ENCODE data around the gene CBL.

The CBL gene

DNA sequence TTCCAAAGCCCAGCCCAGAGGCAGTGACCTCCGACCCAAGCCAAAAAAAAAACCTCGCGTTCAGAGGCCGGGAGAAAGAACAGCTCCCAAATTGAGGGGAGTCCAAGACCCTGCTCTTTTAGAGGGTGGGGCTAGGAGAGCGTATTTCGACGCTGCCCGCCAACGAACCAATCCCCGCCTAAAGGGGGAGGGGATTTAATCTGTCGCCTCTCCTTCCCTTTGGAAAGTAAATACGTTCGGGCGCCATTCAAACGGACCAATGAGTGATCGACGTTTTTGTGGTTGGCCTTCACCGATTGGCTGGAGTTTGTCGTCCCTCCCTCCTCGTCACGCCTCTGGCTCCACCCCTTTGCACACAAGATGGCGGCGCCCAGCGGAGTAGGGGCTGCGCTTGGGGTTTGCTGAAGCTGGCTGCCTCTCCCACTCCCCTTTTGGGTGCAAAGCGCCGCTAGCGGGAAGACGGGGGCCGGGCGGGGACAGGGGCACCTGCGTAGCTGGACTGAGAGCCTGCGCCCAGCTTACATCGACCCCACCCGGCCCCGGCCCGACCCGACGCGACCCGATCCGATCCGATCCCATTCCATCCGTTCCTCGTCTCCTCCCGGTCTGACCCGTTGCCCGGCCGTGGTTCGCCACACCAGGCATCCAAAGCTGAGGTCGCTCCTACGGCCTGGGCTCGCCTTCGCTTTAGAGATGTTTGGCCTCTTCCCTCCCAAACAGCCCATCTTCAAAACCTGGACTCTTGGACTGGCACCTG lies 128.2 kb downstream of the CBL start, which contains the start of gene RNF26:
Gene RNF26 (plus strand): TSS at position 354 of the 757 bp plus-strand sequence. CDS start 596 bp downstream, outside the sequence.
- DNase-seq (ENCODE audit: low read depth): peak; percentile 97

DNA sequence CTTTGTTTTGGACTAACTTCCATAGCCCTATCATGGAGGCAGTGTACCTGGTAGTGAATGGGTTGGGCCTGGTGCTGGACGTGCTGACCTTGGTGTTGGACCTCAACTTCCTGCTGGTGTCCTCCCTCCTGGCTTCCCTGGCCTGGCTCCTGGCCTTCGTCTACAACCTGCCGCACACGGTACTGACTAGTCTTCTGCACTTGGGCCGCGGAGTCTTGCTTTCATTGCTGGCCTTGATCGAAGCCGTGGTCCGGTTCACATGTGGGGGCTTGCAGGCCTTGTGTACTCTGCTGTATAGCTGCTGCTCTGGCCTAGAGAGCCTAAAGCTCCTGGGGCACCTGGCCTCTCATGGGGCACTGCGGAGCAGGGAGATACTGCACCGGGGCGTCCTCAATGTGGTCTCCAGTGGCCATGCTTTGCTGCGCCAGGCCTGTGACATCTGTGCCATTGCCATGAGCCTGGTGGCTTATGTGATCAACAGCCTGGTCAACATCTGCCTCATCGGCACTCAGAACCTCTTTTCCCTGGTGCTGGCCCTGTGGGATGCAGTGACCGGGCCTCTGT lies 129.0 kb downstream of the CBL start:
- DNase-seq (ENCODE audit: low read depth): no peak

DNA sequence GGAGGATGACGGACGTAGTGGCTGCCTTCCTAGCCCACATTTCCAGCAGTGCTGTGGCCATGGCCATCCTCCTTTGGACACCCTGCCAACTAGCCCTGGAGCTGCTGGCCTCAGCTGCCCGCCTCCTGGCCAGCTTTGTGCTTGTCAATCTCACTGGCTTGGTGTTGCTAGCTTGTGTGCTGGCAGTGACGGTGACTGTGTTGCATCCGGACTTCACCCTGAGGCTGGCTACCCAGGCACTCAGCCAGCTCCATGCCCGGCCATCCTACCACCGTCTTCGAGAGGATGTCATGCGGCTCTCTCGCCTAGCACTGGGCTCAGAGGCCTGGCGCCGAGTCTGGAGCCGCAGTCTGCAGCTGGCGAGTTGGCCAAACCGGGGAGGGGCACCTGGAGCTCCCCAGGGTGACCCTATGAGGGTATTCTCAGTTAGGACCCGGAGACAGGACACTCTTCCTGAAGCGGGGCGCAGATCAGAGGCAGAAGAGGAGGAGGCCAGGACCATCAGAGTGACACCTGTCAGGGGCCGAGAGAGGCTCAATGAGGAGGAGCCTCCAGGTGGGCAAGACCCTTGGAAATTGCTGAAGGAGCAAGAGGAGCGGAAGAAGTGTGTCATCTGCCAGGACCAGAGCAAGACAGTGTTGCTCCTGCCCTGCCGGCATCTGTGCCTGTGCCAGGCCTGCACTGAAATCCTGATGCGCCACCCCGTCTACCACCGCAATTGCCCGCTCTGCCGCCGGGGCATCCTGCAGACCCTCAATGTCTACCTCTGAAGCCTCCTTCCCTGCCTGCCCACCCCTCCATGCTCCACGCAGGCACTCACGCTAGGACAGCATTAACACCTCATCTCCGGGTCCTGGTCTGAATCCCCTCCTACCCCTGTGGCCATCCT lies 129.8 kb downstream of the CBL start:
- DNase-seq (ENCODE audit: low read depth): no peak

GRCh38 chr11:119336744-119337469 lies 130.8 kb downstream of the CBL start:
- no peak for DNase-seq (ENCODE audit: low read depth)

DNA sequence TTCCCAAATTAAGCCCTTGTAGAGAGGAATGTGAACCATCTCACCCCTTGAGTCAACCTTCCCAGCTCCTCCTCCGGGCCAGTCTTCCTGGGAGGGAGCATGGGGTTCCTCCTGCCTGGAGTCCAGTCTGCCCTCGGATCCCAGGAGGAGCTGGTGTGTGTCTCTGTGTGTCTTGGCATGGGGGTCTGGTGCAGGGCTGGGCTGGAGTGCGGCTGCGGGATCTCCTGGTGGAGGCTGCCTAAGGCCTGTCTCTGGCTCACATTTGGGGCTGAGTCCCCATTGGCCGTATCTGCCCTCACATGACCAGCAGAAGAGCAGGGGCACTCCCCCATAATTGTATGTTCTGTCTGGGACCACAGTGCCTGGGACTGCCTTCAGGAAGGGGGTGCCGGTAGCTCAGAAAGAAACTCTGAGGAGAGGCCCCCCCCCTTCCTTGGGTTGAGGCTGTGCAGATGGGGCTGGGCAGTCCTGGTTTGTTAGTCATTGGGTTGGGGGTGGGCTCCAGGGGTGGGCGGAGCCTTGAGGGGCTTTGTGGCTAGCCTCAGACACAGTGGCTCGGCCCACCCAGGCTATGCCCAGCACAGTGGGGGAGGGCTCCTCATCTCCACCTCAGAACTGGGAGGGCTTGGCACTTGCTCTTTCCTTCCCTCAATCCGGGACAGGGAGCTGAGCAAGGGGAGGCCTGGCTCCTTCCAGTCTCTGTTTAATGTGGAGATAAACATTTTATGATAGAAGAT lies 131.6 kb downstream of the CBL start:
- DNase-seq (ENCODE audit: low read depth): no peak

GRCh38 chr11:119338318-119338890 lies 132.3 kb downstream of the CBL start:
- DNase-seq (ENCODE audit: low read depth): peak; percentile 63

- DNase-seq (ENCODE audit: low read depth): no peak
These were observed 132.9 kb downstream of the CBL start for GRCh38 chr11:119338965-119339588.

DNA sequence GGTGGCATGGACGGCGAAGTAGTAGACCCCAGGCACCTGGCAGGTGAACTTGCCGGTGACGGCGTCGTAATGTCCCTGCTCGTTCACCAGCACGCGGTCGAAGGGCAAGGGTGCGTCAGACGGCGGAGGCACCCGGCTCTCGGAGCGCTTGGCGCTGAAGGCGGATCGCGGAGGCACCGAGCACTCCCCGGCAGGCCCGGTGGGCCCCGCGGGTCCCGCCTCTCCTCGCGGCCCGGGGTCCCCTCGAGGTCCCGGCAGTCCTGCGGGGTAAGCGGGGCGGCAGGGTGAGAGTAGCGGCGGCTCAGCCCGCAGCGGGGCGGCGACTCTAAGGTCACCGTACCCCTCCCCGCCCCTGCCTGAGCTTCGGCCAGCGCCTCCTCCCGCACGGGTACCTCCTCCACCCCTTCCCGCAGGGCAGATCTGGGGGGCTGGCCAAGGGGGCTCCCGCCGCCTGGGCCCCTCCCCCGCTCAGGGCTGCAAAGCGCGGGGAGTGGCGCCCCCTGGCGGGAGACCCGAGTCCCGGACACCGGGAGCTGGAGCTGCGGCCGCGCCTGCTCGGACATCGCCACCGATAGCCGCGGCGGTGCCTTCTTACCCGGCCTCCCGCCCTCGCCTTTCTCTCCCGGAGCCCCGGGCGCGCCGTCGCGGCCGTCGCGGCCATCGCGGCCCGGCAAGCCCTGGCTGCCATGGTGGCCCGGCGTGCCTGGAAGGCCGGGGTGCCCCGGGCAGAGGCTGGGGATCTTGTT lies 133.6 kb downstream of the CBL start:
- DNase-seq (ENCODE audit: low read depth): no peak

DNA sequence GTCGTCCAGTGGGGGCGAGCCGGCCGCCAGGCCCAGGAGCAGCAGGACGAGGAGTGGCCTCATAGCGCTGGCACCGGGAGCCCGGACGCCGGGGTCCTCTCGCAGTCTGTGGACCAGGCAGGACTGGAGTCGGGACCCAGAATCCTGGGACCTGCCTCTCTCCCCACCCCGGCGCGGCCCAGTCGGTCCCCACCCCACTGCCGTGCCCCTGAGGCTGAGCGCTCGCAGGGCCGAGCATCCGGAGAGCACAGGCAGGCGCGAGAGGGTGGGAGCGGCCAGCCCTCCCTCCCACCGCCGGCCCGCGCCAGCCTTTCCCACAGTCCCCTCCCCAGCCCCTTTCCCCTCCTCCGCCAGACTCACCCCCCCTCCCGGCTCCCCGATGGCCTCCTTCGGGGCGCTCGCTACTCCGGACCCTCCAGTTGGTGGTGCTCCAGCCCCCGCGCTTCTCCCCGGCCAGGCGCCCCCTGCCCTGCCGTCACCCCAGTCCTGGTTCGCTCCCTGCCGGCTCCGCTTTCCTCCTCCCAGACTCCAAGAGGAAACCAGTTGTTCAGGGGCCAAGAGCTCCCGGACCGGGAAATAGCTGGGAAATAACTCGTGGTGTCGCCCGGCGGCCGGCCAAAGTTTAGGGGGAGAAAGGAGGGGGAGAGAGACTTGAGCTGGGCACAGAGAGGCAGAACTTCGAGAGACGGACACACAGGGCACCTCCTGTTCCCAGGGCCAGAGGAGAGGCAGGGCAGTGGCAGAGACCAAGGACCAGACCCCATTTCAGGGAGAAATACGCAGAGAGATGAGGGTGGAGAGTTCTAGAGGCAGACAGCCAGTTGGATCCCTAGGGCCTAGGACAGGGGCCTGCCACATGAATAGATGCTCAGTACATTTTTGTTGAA lies 134.4 kb downstream of the CBL start, which contains the start of gene C1QTNF5:
Gene C1QTNF5 (minus strand): TSS at position 549 of the 887 bp plus-strand sequence. CDS start 486 bp downstream, at position 63.
- DNase-seq (ENCODE audit: low read depth): no peak

- DNase-seq (ENCODE audit: low read depth): no peak
These were observed 135.3 kb downstream of the CBL start for GRCh38 chr11:119341222-119342022.

GRCh38 chr11:119342023-119342300 lies 135.8 kb downstream of the CBL start:
- DNase-seq (ENCODE audit: low read depth): no peak

- DNase-seq (ENCODE audit: low read depth): no peak
These were observed 136.4 kb downstream of the CBL start for GRCh38 chr11:119342362-119343130.

DNA sequence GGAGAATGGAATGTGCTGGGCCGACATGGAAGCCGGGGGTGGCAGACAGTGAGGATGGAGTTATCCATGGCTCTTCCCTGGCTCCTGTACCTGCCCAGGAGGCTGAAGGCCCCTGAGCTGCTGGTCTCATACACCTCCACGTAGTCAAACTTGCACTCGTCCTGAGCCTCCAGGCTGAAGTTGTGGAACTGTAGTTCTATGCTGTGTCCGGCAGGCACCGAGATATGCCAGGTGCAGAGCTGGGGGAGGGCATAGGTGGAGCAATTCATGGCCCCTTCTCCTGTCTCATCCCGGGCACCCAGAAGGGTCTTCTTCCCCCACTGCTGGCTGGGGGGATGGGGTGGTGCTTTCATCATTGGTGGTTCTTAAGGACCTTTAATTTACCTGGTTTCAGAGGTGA lies 137.6 kb downstream of the CBL start:
- DNase-seq (ENCODE audit: low read depth): no peak

DNA sequence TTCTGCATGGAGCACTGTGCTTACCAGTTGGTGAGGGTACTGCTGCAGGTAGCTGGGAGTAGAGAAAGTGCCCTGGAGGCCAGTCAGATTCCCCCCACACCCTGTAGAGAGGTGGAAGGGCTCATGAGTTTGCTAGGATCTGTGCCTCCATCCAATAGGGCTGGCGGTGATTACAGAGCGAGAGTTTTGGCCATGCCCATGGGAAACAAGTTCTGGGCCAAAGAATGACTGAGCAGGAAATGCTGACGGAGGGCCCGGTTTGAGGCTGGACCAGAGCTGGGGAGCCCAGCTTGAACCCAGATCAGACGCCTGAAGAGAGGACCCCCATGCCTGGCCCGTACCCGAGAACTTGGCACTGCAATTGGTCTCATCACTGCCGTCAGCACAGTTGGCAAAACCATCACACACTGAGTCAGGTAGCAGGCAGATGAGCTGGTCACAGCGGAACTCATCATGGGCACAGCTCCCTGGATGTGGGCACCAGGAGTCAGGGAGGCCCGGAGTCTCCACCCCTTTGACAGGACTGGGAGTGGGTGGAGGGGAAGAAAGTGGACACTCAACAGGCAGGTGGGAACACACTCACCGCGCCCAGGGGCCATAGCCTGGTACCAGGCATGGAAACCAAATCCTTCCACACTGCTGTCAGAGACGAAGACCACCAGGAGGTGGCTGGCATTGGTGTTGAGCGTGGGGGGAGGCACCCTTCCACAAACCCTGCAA lies 138.3 kb downstream of the CBL start:
- DNase-seq (ENCODE audit: low read depth): no peak

GRCh38 chr11:119345685-119346084 lies 139.5 kb downstream of the CBL start:
- no peak for DNase-seq (ENCODE audit: low read depth)

DNA sequence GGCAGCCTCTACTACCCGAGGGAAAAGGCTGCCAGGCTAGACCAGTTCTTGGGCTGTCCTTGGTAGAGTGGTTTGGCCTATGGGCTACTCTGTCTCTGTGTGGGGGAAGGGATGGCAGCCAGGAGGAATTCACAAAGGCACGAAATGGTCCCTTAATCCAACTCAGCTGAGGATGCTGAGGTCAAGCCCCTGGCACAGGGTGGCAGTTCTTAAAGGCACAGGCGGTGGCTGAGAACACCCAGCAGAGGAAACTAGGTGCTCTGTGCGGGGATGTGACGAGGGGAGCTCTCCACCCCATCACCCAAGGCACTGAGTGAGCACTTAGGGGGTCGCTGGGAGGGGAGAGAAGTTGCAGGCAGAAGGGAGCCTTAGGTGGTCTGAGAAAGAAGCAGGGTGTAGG lies 140.5 kb downstream of the CBL start, which contains the start of gene MFRP:
Gene MFRP (minus strand): TSS at position 101 of the 400 bp plus-strand sequence. CDS start 192 bp downstream, outside the sequence.
- no peak for DNase-seq (ENCODE audit: low read depth)

All from stromal cell of bone marrow (primary cell).